GM23338 (cell line): ENCODE data around the gene PNMA8B.

Experiments
- EZH2 ChIP-seq: fragments of 200-600 bp; sonication (generic); IDR thresholded peaks from one replicate; pipeline ENCODE4 v1.8.0; 2017; ENCODE audit warnings: antibody characterized with exemption, mild to moderate bottlenecking, low read depth; ENCODE audit not compliant: unreplicated experiment
- EZH2phosphoT487 ChIP-seq: fragments of 200-600 bp; sonication (generic); IDR thresholded peaks from one replicate; pipeline ENCODE4 v1.8.1; 2018; ENCODE audit warnings: antibody characterized with exemption; ENCODE audit not compliant: unreplicated experiment
- JUNB ChIP-seq: IDR thresholded peaks from one replicate; pipeline ENCODE4 v1.6.1; 2016; ENCODE audit warnings: antibody characterized with exemption; ENCODE audit not compliant: unreplicated experiment
- NANOG ChIP-seq: IDR thresholded peaks from 2 replicates; pipeline ENCODE4 v1.6.1; 2016; ENCODE audit warnings: antibody characterized with exemption, borderline replicate concordance
- POLR2AphosphoS5 ChIP-seq: IDR thresholded peaks from 2 replicates; pipeline ENCODE4 v1.6.1; 2016; ENCODE audit warnings: antibody characterized with exemption, low read depth
- STAT1 ChIP-seq: IDR thresholded peaks from one replicate; pipeline ENCODE4 v1.6.1; 2016; ENCODE audit warnings: antibody characterized with exemption; ENCODE audit not compliant: unreplicated experiment
- TF ChIP-seq, protein P1 (sequence below), 2 experiments: fragments of 200-600 bp in 1 of 2; sonication (generic) in 1 of 2; conservative IDR thresholded peaks; 2 replicates each; pipeline versions ENCODE4 v1.5.1 to v1.6.1; 2016 to 2017; ENCODE audit warnings: antibody characterized with exemption in 2 of 2, low read depth in 2 of 2, mild to moderate bottlenecking in 2 of 2, moderate library complexity in 1 of 2
- TF ChIP-seq, protein P2 (sequence below): IDR thresholded peaks from one replicate; pipeline ENCODE4 v1.6.1; 2018; ENCODE audit warnings: antibody characterized with exemption; ENCODE audit not compliant: unreplicated experiment

DNA sequence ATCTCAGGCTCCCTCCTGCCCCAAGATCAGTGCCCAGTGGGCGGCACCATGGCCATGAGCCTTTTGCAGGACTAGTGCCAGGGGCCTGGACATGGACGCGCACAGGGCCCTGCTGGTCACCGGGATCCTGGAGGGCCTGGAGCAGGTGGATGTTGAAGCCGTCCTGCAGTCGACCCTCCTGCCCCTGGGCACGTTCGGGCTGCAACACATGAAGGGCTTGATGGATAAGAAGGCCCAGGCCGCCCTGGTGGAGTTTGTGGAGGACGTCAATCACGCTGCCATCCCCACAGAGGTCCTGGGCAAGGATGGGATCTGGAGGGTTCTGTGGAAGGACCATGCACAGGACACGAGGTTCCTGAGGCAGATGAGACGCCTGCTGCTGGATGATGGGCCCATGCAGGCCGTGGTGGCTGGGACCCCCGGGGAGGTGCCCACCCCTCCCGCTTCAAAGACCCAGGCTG, 38.0 kb upstream of the PNMA8B start:
- TF ChIP-seq POLR2AphosphoS5 (no peak), EZH2 (no peak), EZH2phosphoT487 (no peak), STAT1 (no peak), JUNB (no peak), NANOG (no peak)
- TF ChIP-seq, protein P1, sequence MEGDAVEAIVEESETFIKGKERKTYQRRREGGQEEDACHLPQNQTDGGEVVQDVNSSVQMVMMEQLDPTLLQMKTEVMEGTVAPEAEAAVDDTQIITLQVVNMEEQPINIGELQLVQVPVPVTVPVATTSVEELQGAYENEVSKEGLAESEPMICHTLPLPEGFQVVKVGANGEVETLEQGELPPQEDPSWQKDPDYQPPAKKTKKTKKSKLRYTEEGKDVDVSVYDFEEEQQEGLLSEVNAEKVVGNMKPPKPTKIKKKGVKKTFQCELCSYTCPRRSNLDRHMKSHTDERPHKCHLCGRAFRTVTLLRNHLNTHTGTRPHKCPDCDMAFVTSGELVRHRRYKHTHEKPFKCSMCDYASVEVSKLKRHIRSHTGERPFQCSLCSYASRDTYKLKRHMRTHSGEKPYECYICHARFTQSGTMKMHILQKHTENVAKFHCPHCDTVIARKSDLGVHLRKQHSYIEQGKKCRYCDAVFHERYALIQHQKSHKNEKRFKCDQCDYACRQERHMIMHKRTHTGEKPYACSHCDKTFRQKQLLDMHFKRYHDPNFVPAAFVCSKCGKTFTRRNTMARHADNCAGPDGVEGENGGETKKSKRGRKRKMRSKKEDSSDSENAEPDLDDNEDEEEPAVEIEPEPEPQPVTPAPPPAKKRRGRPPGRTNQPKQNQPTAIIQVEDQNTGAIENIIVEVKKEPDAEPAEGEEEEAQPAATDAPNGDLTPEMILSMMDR (conservative IDR thresholded peaks at IDR 0.05; ENCODE audit: low read depth in 2 of 2), result no peak
- TF ChIP-seq, protein P2, sequence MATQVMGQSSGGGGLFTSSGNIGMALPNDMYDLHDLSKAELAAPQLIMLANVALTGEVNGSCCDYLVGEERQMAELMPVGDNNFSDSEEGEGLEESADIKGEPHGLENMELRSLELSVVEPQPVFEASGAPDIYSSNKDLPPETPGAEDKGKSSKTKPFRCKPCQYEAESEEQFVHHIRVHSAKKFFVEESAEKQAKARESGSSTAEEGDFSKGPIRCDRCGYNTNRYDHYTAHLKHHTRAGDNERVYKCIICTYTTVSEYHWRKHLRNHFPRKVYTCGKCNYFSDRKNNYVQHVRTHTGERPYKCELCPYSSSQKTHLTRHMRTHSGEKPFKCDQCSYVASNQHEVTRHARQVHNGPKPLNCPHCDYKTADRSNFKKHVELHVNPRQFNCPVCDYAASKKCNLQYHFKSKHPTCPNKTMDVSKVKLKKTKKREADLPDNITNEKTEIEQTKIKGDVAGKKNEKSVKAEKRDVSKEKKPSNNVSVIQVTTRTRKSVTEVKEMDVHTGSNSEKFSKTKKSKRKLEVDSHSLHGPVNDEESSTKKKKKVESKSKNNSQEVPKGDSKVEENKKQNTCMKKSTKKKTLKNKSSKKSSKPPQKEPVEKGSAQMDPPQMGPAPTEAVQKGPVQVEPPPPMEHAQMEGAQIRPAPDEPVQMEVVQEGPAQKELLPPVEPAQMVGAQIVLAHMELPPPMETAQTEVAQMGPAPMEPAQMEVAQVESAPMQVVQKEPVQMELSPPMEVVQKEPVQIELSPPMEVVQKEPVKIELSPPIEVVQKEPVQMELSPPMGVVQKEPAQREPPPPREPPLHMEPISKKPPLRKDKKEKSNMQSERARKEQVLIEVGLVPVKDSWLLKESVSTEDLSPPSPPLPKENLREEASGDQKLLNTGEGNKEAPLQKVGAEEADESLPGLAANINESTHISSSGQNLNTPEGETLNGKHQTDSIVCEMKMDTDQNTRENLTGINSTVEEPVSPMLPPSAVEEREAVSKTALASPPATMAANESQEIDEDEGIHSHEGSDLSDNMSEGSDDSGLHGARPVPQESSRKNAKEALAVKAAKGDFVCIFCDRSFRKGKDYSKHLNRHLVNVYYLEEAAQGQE, result no peak
